Measurements from ENCODE around the gene AMD1. TPM values are rescaled to one million over a fixed set of nuclear protein-coding genes. Genes with fewer than 3 reads are reported as not detected.

AMD1 gene
- total RNA-seq, 5 donors from 2014 or later (not counting 1 experiment from before 2014, with no cell fraction given) = 54.8 to 117 (median 57.6) TPM

- Mint-ChIP-seq H3K4me3 (peak overlapping the region; percentile 97 to 99 (median 98)), H3K27me3 (no peaks in the 10 kb centered on the region), H3K4me1 (peaks cover 49 to 61% (median 52%) of the 10 kb centered on the region in 3 donors), H3K36me3 (no peaks in the 10 kb centered on the region), H3K27ac (peak overlapping the region; percentile 88 to 89), H3K9me3 (no peaks in the 10 kb centered on the region)
- Histone ChIP-seq H3K27me3 (replicated peaks in 1 of 2; ENCODE audit: control insufficient read depth in 2 of 2, extremely low read depth in 1 of 2, insufficient read depth in 2 of 2, low read length in 1 of 2) (no peaks in the 10 kb centered on the region), H3K36me3 (ENCODE audit: control insufficient read depth in 2 of 2, extremely low read depth in 1 of 2, insufficient read depth in 1 of 2, low read length in 1 of 2) (no peaks in the 10 kb centered on the region), H3K4me1 (ENCODE audit: control insufficient read depth in 1 of 2, extremely low read depth in 1 of 2, insufficient read depth in 2 of 2, low read length in 2 of 2) (peaks cover 36 to 43% of the 10 kb centered on the region in 2 experiments), H3K27ac (ENCODE audit: low read length) (peak overlapping the region; percentile 82), H3K9me3 (no peaks in the 10 kb centered on the region), H3K4me3 (ENCODE audit: control insufficient read depth in 1 of 2, extremely low read depth in 1 of 2, low read length in 1 of 2) (peak overlapping the region; percentile 91 to 97)
- ATAC-seq (replicated peaks in 1 of 4) = peak; percentile 8 to 22 (median 18)
- ChIA-PET POLR2A (interaction anchor here (0.6 to 8.1 kb wide), 17 partner anchors 8 to 1083 kb away, joined by 3 to 311 read pairs (median 4); partner anchors contain the start of genes CDK19 (in 2 of the 2), GTF3C6 (in 1 of the 2) and RPF2 (in 1 of the 2)), CTCF (interaction anchor here (0.7 to 4.9 kb wide), 12 partner anchors 10 to 1211 kb away, joined by 3 to 63 read pairs (median 4); partner anchors contain the start of genes CDK19 (in 1 of the 2), FAM229B (in 1 of the 2), GTF3C6 (in 1 of the 2) and TUBE1 (in 1 of the 2))
- DNase-seq = peak in 34 of 35 experiments; percentile 5 to 72 (median 32)
- 0% methylated on average over 19 of the region's 29 CpGs for WGBS (ENCODE audit: insufficient coverage)
These were observed 1.7 kb downstream of the AMD1 start for GRCh38 chr6:110876170-110876773.

- Mint-ChIP-seq H3K27ac (peak overlapping the region; percentile 88 to 89), H3K9me3 (no peaks in the 10 kb centered on the region), H3K4me1 (peaks cover 55 to 68% (median 58%) of the 10 kb centered on the region in 3 donors), H3K36me3 (no peaks in the 10 kb centered on the region), H3K27me3 (no peaks in the 10 kb centered on the region), H3K4me3 (peak overlapping the region; percentile 97 to 99 (median 98))
- Histone ChIP-seq H3K27me3 (replicated peaks in 1 of 2; ENCODE audit: control insufficient read depth in 2 of 2, extremely low read depth in 1 of 2, insufficient read depth in 2 of 2, low read length in 1 of 2) (no peaks in the 10 kb centered on the region), H3K4me3 (ENCODE audit: control insufficient read depth in 1 of 2, extremely low read depth in 1 of 2, low read length in 1 of 2) (peak overlapping the region; percentile 91 to 97), H3K36me3 (ENCODE audit: control insufficient read depth in 2 of 2, extremely low read depth in 1 of 2, insufficient read depth in 1 of 2, low read length in 1 of 2) (no peaks in the 10 kb centered on the region), H3K27ac (ENCODE audit: low read length) (peak overlapping the region; percentile 82), H3K4me1 (ENCODE audit: control insufficient read depth in 1 of 2, extremely low read depth in 1 of 2, insufficient read depth in 2 of 2, low read length in 2 of 2) (peaks cover 42 to 48% of the 10 kb centered on the region in 2 experiments), H3K9me3 (no peaks in the 10 kb centered on the region)
- ChIA-PET POLR2A (interaction anchor here (0.6 to 8.1 kb wide), 16 partner anchors 8 to 1082 kb away, joined by 3 to 311 read pairs (median 4); partner anchors contain the start of genes CDK19 (in 2 of the 2), GTF3C6 (in 1 of the 2) and RPF2 (in 1 of the 2)), CTCF (interaction anchor here (0.6 to 4.9 kb wide), 13 partner anchors 9 to 1210 kb away, joined by 3 to 63 read pairs (median 4); partner anchors contain the start of genes CDK19 (in 1 of the 2), FAM229B (in 1 of the 2), GTF3C6 (in 1 of the 2) and TUBE1 (in 1 of the 2))
- DNase-seq = peak in 1 of 35 experiments; percentile 16
- ATAC-seq (replicated peaks in 1 of 4) = no peak
- WGBS (ENCODE audit: insufficient coverage) = 10% methylated on average over 8 of the region's 10 CpGs
These were observed 2.4 kb downstream of the AMD1 start for GRCh38 chr6:110876806-110877564.

- Histone ChIP-seq H3K4me3 (ENCODE audit: control insufficient read depth in 1 of 2, extremely low read depth in 1 of 2, low read length in 1 of 2) (peak overlapping the region; percentile 38 to 91), H3K27ac (ENCODE audit: low read length) (peak overlapping the region; percentile 82), H3K36me3 (ENCODE audit: control insufficient read depth in 2 of 2, extremely low read depth in 1 of 2, insufficient read depth in 1 of 2, low read length in 1 of 2) (no peaks in the 10 kb centered on the region), H3K9me3 (no peaks in the 10 kb centered on the region), H3K27me3 (replicated peaks in 1 of 2; ENCODE audit: control insufficient read depth in 2 of 2, extremely low read depth in 1 of 2, insufficient read depth in 2 of 2, low read length in 1 of 2) (no peaks in the 10 kb centered on the region), H3K4me1 (ENCODE audit: control insufficient read depth in 1 of 2, extremely low read depth in 1 of 2, insufficient read depth in 2 of 2, low read length in 2 of 2) (peaks cover 45 to 53% of the 10 kb centered on the region in 2 experiments)
- no peaks in the 10 kb centered on the region for H3K9me3 Mint-ChIP-seq
- DNase-seq (no peak), ATAC-seq (replicated peaks in 1 of 4) (no peak)
- peaks cover 61 to 74% (median 64%) of the 10 kb centered on the region in 3 donors for H3K4me1 Mint-ChIP-seq
- POLR2A ChIA-PET = interaction anchor here (0.6 to 8.1 kb wide), 6 partner anchors 62 to 194 kb away, joined by 3 to 311 read pairs (median 12); partner anchors contain the start of gene CDK19 (in 2 of the 2)
- CTCF ChIA-PET = interaction anchor here (0.6 to 4.9 kb wide), 11 partner anchors 10 to 196 kb away, joined by 3 to 63 read pairs (median 5); partner anchors contain the start of genes CDK19 (in 1 of the 2) and GTF3C6 (in 1 of the 2)
- no peaks in the 10 kb centered on the region for H3K27me3 Mint-ChIP-seq
- WGBS (ENCODE audit: insufficient coverage) = no CpG with 5 or more reads among the region's 2 CpGs
- peak overlapping the region; percentile 88 to 89 for H3K27ac Mint-ChIP-seq
- no peaks in the 10 kb centered on the region for H3K36me3 Mint-ChIP-seq
- peak overlapping the region; percentile 97 to 99 (median 98) for H3K4me3 Mint-ChIP-seq
These were observed 3.0 kb downstream of the AMD1 start for GRCh38 chr6:110877569-110877968.

- peak overlapping the region; percentile 97 to 99 (median 98) for H3K4me3 Mint-ChIP-seq
- H3K36me3 Mint-ChIP-seq = peaks cover 1% of the 10 kb centered on the region
- 0% methylated on average over 1 of the region's 10 CpGs for WGBS (ENCODE audit: insufficient coverage)
- H3K9me3 Mint-ChIP-seq = no peaks in the 10 kb centered on the region
- H3K27me3 ChIP-seq (replicated peaks in 1 of 2; ENCODE audit: control insufficient read depth in 2 of 2, extremely low read depth in 1 of 2, insufficient read depth in 2 of 2, low read length in 1 of 2) = no peaks in the 10 kb centered on the region
- ATAC-seq (replicated peaks in 1 of 4) (no peak), DNase-seq (peak in 24 of 35 experiments; percentile 8 to 66 (median 18))
- H3K4me1 ChIP-seq (ENCODE audit: control insufficient read depth in 1 of 2, extremely low read depth in 1 of 2, insufficient read depth in 2 of 2, low read length in 2 of 2) = peaks cover 56 to 59% of the 10 kb centered on the region in 2 experiments
- H3K4me3 ChIP-seq (ENCODE audit: control insufficient read depth in 1 of 2, extremely low read depth in 1 of 2, low read length in 1 of 2) = peak overlapping the region in 1 of 2 donors; percentile 6
- no peak overlapping the region for H3K27ac ChIP-seq (ENCODE audit: low read length)
- CTCF ChIA-PET = interaction anchor here (0.6 to 4.9 kb wide), 18 partner anchors 12 to 377 kb away, joined by 3 to 63 read pairs (median 4); partner anchors contain the start of genes CDK19 (in 1 of the 2) and GTF3C6 (in 1 of the 2)
- H3K27ac Mint-ChIP-seq = peak overlapping the region; percentile 25 to 39
- no peaks in the 10 kb centered on the region for H3K27me3 Mint-ChIP-seq
- POLR2A ChIA-PET = interaction anchor here (0.6 to 8.1 kb wide), 9 partner anchors 12 to 197 kb away, joined by 3 to 311 read pairs (median 4); partner anchors contain the start of genes CDK19 (in 2 of the 2) and GTF3C6 (in 1 of the 2)
- no peaks in the 10 kb centered on the region for H3K9me3 ChIP-seq
- no peaks in the 10 kb centered on the region for H3K36me3 ChIP-seq (ENCODE audit: control insufficient read depth in 2 of 2, extremely low read depth in 1 of 2, insufficient read depth in 1 of 2, low read length in 1 of 2)
- peaks cover 73 to 80% (median 74%) of the 10 kb centered on the region in 3 donors for H3K4me1 Mint-ChIP-seq
These were observed 4.4 kb downstream of the AMD1 start for GRCh38 chr6:110878751-110879522.

- H3K27ac ChIP-seq (ENCODE audit: low read length) = no peak overlapping the region
- POLR2A ChIA-PET = no interaction called here
- peak overlapping the region; percentile 34 to 98 (median 45) for H3K4me3 Mint-ChIP-seq
- H3K4me1 ChIP-seq (ENCODE audit: control insufficient read depth in 1 of 2, extremely low read depth in 1 of 2, insufficient read depth in 2 of 2, low read length in 2 of 2) = peaks cover 59 to 66% of the 10 kb centered on the region in 2 experiments
- H3K36me3 ChIP-seq (ENCODE audit: control insufficient read depth in 2 of 2, extremely low read depth in 1 of 2, insufficient read depth in 1 of 2, low read length in 1 of 2) = no peaks in the 10 kb centered on the region
- no peaks in the 10 kb centered on the region for H3K27me3 Mint-ChIP-seq
- WGBS (ENCODE audit: insufficient coverage) = 75% methylated on average over 4 of the region's 9 CpGs
- no peaks in the 10 kb centered on the region for H3K27me3 ChIP-seq (replicated peaks in 1 of 2; ENCODE audit: control insufficient read depth in 2 of 2, extremely low read depth in 1 of 2, insufficient read depth in 2 of 2, low read length in 1 of 2)
- H3K4me3 ChIP-seq (ENCODE audit: control insufficient read depth in 1 of 2, extremely low read depth in 1 of 2, low read length in 1 of 2) = no peak overlapping the region
- no peaks in the 10 kb centered on the region for H3K9me3 ChIP-seq
- no peak overlapping the region for H3K27ac Mint-ChIP-seq
- H3K4me1 Mint-ChIP-seq = peaks cover 90 to 98% (median 91%) of the 10 kb centered on the region in 3 donors
- ATAC-seq (replicated peaks in 1 of 4) (no peak), DNase-seq (no peak)
- H3K9me3 Mint-ChIP-seq = no peaks in the 10 kb centered on the region
- H3K36me3 Mint-ChIP-seq = peaks cover 4% of the 10 kb centered on the region
- CTCF ChIA-PET = interaction anchor here in 1 of 2 donors (4.9 kb wide), 1 partner anchor 198 kb away, joined by 63 read pairs; no protein-coding TSS in a partner anchor
These were observed 6.1 kb downstream of the AMD1 start for GRCh38 chr6:110880651-110881050.

Data from T-cell (primary cell).